ENCODE measurements around the gene GRHL1.

The GRHL1 gene

GRCh38 chr2:9951522-9952285 is at the start of gene GRHL1:
Gene GRHL1 (plus strand): TSS chr2:9951693. CDS start chr2:9951834, 141 bp downstream.
- no peaks in the 10 kb centered on the region for H3K9me3 ChIP-seq (ENCODE audit: low read depth, low read length)
- peak within 1 kb of the TSS; percentile 87 for H3K4me3 ChIP-seq
- H3K9ac ChIP-seq (ENCODE audit: insufficient read length): peak within 1 kb of the TSS; percentile 55
- no peak for DNase-seq (ENCODE audit: low read depth, low spot score)
- no peaks in the 10 kb centered on the region for H3K36me3 ChIP-seq (ENCODE audit: insufficient read depth, low read length)
- H3K27ac ChIP-seq: no peak within 1 kb of the TSS
- TF ChIP-seq POLR2AphosphoS5 (IDR thresholded peaks at IDR 0.05; ENCODE audit: borderline replicate concordance, low read depth, low read length) (no peak), FOXP2 (optimal IDR thresholded peaks at IDR 0.05; ENCODE audit: control extremely low read depth, extremely low read length, insufficient read depth) (no peak), EZH2 (IDR thresholded peaks at IDR 0.05) (no peak)

GRCh38 chr2:9905413-9905812 is 46.1 kb upstream of the GRHL1 start:
- Histone ChIP-seq H3K4me3 (no peak overlapping the region), H3K9me3 (ENCODE audit: low read depth, low read length) (no peaks in the 10 kb centered on the region), H3K27ac (no peak overlapping the region), H3K36me3 (ENCODE audit: insufficient read depth, low read length) (peaks cover 28% of the 10 kb centered on the region), H3K9ac (ENCODE audit: insufficient read length) (no peak overlapping the region)
- TF ChIP-seq EZH2 (IDR thresholded peaks at IDR 0.05): no peak
- TF ChIP-seq FOXP2 (optimal IDR thresholded peaks at IDR 0.05; ENCODE audit: control extremely low read depth, extremely low read length, insufficient read depth): no peak
- TF ChIP-seq POLR2AphosphoS5 (IDR thresholded peaks at IDR 0.05; ENCODE audit: borderline replicate concordance, low read depth, low read length): no peak
- DNase-seq (ENCODE audit: low read depth, low spot score): no peak

GRCh38 chr2:9907402-9907801 is 44.1 kb upstream of the GRHL1 start:
- Histone ChIP-seq H3K27ac (no peak overlapping the region), H3K4me3 (no peak overlapping the region), H3K9me3 (ENCODE audit: low read depth, low read length) (no peaks in the 10 kb centered on the region), H3K36me3 (ENCODE audit: insufficient read depth, low read length) (peaks cover 46% of the 10 kb centered on the region), H3K9ac (ENCODE audit: insufficient read length) (no peak overlapping the region)
- TF ChIP-seq EZH2 (IDR thresholded peaks at IDR 0.05): no peak
- TF ChIP-seq FOXP2 (optimal IDR thresholded peaks at IDR 0.05; ENCODE audit: control extremely low read depth, extremely low read length, insufficient read depth): no peak
- TF ChIP-seq POLR2AphosphoS5 (IDR thresholded peaks at IDR 0.05; ENCODE audit: borderline replicate concordance, low read depth, low read length): no peak
- no peak for DNase-seq (ENCODE audit: low read depth, low spot score)

- H3K36me3 ChIP-seq (ENCODE audit: insufficient read depth, low read length): peaks cover 59% of the 10 kb centered on the region
- no peak overlapping the region for H3K9ac ChIP-seq (ENCODE audit: insufficient read length)
- TF ChIP-seq POLR2AphosphoS5 (IDR thresholded peaks at IDR 0.05; ENCODE audit: borderline replicate concordance, low read depth, low read length): no peak
- no peak for TF ChIP-seq EZH2 (IDR thresholded peaks at IDR 0.05)
- TF ChIP-seq FOXP2 (optimal IDR thresholded peaks at IDR 0.05; ENCODE audit: control extremely low read depth, extremely low read length, insufficient read depth): no peak
- no peaks in the 10 kb centered on the region for H3K9me3 ChIP-seq (ENCODE audit: low read depth, low read length)
- DNase-seq (ENCODE audit: low read depth, low spot score): no peak
- H3K27ac ChIP-seq: no peak overlapping the region
- H3K4me3 ChIP-seq: no peak overlapping the region
Measured at GRCh38 chr2:9908639-9909038, 42.9 kb upstream of the GRHL1 start.

- Histone ChIP-seq H3K36me3 (ENCODE audit: insufficient read depth, low read length) (peaks cover 61% of the 10 kb centered on the region), H3K4me3 (no peak overlapping the region), H3K9ac (ENCODE audit: insufficient read length) (no peak overlapping the region), H3K27ac (no peak overlapping the region), H3K9me3 (ENCODE audit: low read depth, low read length) (no peaks in the 10 kb centered on the region)
- TF ChIP-seq EZH2 (IDR thresholded peaks at IDR 0.05): no peak
- no peak for TF ChIP-seq POLR2AphosphoS5 (IDR thresholded peaks at IDR 0.05; ENCODE audit: borderline replicate concordance, low read depth, low read length)
- no peak for TF ChIP-seq FOXP2 (optimal IDR thresholded peaks at IDR 0.05; ENCODE audit: control extremely low read depth, extremely low read length, insufficient read depth)
- DNase-seq (ENCODE audit: low read depth, low spot score): no peak
Measured at GRCh38 chr2:9909106-9909505, 42.4 kb upstream of the GRHL1 start.

- Histone ChIP-seq H3K9me3 (ENCODE audit: low read depth, low read length) (no peaks in the 10 kb centered on the region), H3K36me3 (ENCODE audit: insufficient read depth, low read length) (peaks cover 63% of the 10 kb centered on the region), H3K27ac (no peak overlapping the region), H3K4me3 (no peak overlapping the region), H3K9ac (ENCODE audit: insufficient read length) (no peak overlapping the region)
- no peak for DNase-seq (ENCODE audit: low read depth, low spot score)
- TF ChIP-seq POLR2AphosphoS5 (IDR thresholded peaks at IDR 0.05; ENCODE audit: borderline replicate concordance, low read depth, low read length) (no peak), FOXP2 (optimal IDR thresholded peaks at IDR 0.05; ENCODE audit: control extremely low read depth, extremely low read length, insufficient read depth) (no peak), EZH2 (IDR thresholded peaks at IDR 0.05) (no peak)
Measured at GRCh38 chr2:9910699-9911098, 40.8 kb upstream of the GRHL1 start.

- DNase-seq (ENCODE audit: low read depth, low spot score): no peak
- Histone ChIP-seq H3K9me3 (ENCODE audit: low read depth, low read length) (no peaks in the 10 kb centered on the region), H3K4me3 (no peak overlapping the region), H3K27ac (no peak overlapping the region), H3K9ac (ENCODE audit: insufficient read length) (no peak overlapping the region), H3K36me3 (ENCODE audit: insufficient read depth, low read length) (peaks cover 65% of the 10 kb centered on the region)
- TF ChIP-seq EZH2 (IDR thresholded peaks at IDR 0.05): no peak
- no peak for TF ChIP-seq FOXP2 (optimal IDR thresholded peaks at IDR 0.05; ENCODE audit: control extremely low read depth, extremely low read length, insufficient read depth)
- no peak for TF ChIP-seq POLR2AphosphoS5 (IDR thresholded peaks at IDR 0.05; ENCODE audit: borderline replicate concordance, low read depth, low read length)
Measured at GRCh38 chr2:9912468-9912867, 39.0 kb upstream of the GRHL1 start.

- TF ChIP-seq EZH2 (IDR thresholded peaks at IDR 0.05) (no peak), POLR2AphosphoS5 (IDR thresholded peaks at IDR 0.05; ENCODE audit: borderline replicate concordance, low read depth, low read length) (no peak), FOXP2 (optimal IDR thresholded peaks at IDR 0.05; ENCODE audit: control extremely low read depth, extremely low read length, insufficient read depth) (no peak)
- Histone ChIP-seq H3K9me3 (ENCODE audit: low read depth, low read length) (no peaks in the 10 kb centered on the region), H3K4me3 (no peak overlapping the region), H3K27ac (no peak overlapping the region), H3K9ac (ENCODE audit: insufficient read length) (no peak overlapping the region), H3K36me3 (ENCODE audit: insufficient read depth, low read length) (peaks cover 76% of the 10 kb centered on the region)
- DNase-seq (ENCODE audit: low read depth, low spot score): no peak
Measured at GRCh38 chr2:9914384-9915065, 37.0 kb upstream of the GRHL1 start.
